DND-41 (cell line): Measurements from ENCODE around the gene CSNK2B.

Experiments used
- CTCF ChIP-seq: IDR thresholded peaks from 2 replicates; pipeline ENCODE4 v1.5.1; 2012; ENCODE audit warnings: borderline replicate concordance, low read length, moderate library complexity, mild to moderate bottlenecking; ENCODE audit not compliant: poor library complexity, severe bottlenecking; ENCODE audit errors: extremely low read depth
- EZH2 ChIP-seq: IDR thresholded peaks from 3 replicates; pipeline ENCODE4 v1.6.1; 2012; ENCODE audit warnings: borderline replicate concordance, low read depth, mild to moderate bottlenecking, moderate library complexity, low read length, inconsistent platforms; ENCODE audit not compliant: severe bottlenecking

GRCh38 chr6:31661262-31662123 is 4.4 kb upstream of the CSNK2B start:
- TF ChIP-seq CTCF, result no peak
- no peak for TF ChIP-seq EZH2
